Left lobe of liver (tissue), 1 donor: ENCODE data around the gene FCGR3B. TPM values are rescaled to one million over a fixed set of nuclear protein-coding genes. Genes with fewer than 3 reads are reported as not detected.

Experiments used
- total RNA-seq: library from RNA; stranded (reverse); gene quantifications from one replicate; pipeline ENCODE4 v1.2.1, GENCODE V29; 2021
- donor health status: DM: no; HTN: yes; CAD: no.

The FCGR3B gene
- total RNA-seq, 1 donor from 2014 or later: 1.9 TPM

Other genes starting within 250 kb of the FCGR3B start
- gene FCGR2A, start 125.7 kb downstream of the FCGR3B start, total RNA-seq: 4.0 TPM
- gene HSPA6, start 106.6 kb downstream of the FCGR3B start, total RNA-seq: 0.48 TPM
- gene FCGR3A, start 81.4 kb downstream of the FCGR3B start, total RNA-seq: 25.2 TPM
- 14.9 TPM for gene FCGR2B, start 32.0 kb upstream of the FCGR3B start, total RNA-seq
- not detected for gene FCRLA, start 76.1 kb upstream of the FCGR3B start, total RNA-seq
- 0.53 TPM for gene FCRLB, start 90.4 kb upstream of the FCGR3B start, total RNA-seq
- gene DUSP12, start 118.6 kb upstream of the FCGR3B start, total RNA-seq: 4.8 TPM
- gene ATF6, start 135.1 kb upstream of the FCGR3B start, total RNA-seq: 14.4 TPM